Measurements from ENCODE around the gene TLR2. TPM values are rescaled to one million over a fixed set of nuclear protein-coding genes. Genes with fewer than 3 reads are reported as not detected.

Gene TLR2
- total and polyA plus RNA-seq, 2 donors (not counting 3 experiments of a cell fraction or from before 2014, with no cell fraction given) = 0.29 to 1.4 TPM

DNA sequence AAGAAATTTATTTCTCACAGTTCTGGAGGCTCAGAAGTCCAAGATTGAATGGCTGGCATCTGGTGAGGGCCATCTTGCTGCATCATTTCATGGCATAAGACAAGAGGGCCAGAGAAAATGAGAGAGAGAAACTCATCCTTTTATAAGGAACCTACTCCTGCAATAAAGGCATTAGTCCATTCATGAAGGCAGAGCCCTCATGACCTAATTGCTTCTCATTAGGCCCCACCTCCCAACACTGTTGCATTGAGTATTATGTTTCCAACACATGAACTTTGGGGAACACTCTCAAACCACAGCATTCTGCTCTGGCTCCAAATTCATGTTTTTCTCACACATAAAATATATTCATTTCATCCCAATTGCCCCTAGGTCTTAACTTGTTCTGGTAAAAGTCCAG lies 61.6 kb downstream of the TLR2 start:
- intact Hi-C loops (cut with micrococcal nuclease) = no loop called here

More for the DNA sequence above, 61.6 kb downstream of the TLR2 start:
- BruUV-seq (replicated peaks) = no TSS peak
- Histone ChIP-seq H4K20me1 (replicated peaks; ENCODE audit: control insufficient read depth, extremely low read depth, insufficient read depth, low read length) (no peaks in the 10 kb centered on the region), H2AFZ (ENCODE audit: low read depth, low read length) (no peak overlapping the region), H3K27me3 (ENCODE audit: control insufficient read depth in 2 of 2, insufficient read depth in 2 of 2, low read length in 2 of 2) (peaks cover 3 to 4% of the 10 kb centered on the region in 2 experiments), H3K36me3 (ENCODE audit: control insufficient read depth in 2 of 2, extremely low read depth in 1 of 2, insufficient read depth in 2 of 2, low read length in 2 of 2) (no peaks in the 10 kb centered on the region), H3K9me3 (replicated peaks; ENCODE audit: control insufficient read depth, insufficient read depth, low read length) (no peaks in the 10 kb centered on the region), H3K9me1 (replicated peaks; ENCODE audit: control insufficient read depth, extremely low read depth, insufficient read depth, low read length) (no peaks in the 10 kb centered on the region), H3K4me2 (ENCODE audit: insufficient read depth, low read length) (no peak overlapping the region), H3K4me3 (replicated peaks in 1 of 3; ENCODE audit: insufficient read depth in 1 of 3, low read depth in 1 of 3, low read length in 3 of 3) (no peak overlapping the region), H3K27ac (ENCODE audit: insufficient read depth, low read depth, low read length) (no peak overlapping the region), H3K79me2 (ENCODE audit: control insufficient read depth, insufficient read depth, low read length) (no peaks in the 10 kb centered on the region), H3K4me1 (ENCODE audit: control insufficient read depth, extremely low read depth, insufficient read depth, low read length) (no peaks in the 10 kb centered on the region), H3K9ac (replicated peaks; ENCODE audit: extremely low read depth, insufficient read depth, low read length) (no peak overlapping the region)
- TF ChIP-seq POLR2AphosphoS5 (IDR thresholded peaks at IDR 0.05; ENCODE audit: insufficient read depth, low read depth, low read length) = no peak
- TF ChIP-seq, protein P1, sequence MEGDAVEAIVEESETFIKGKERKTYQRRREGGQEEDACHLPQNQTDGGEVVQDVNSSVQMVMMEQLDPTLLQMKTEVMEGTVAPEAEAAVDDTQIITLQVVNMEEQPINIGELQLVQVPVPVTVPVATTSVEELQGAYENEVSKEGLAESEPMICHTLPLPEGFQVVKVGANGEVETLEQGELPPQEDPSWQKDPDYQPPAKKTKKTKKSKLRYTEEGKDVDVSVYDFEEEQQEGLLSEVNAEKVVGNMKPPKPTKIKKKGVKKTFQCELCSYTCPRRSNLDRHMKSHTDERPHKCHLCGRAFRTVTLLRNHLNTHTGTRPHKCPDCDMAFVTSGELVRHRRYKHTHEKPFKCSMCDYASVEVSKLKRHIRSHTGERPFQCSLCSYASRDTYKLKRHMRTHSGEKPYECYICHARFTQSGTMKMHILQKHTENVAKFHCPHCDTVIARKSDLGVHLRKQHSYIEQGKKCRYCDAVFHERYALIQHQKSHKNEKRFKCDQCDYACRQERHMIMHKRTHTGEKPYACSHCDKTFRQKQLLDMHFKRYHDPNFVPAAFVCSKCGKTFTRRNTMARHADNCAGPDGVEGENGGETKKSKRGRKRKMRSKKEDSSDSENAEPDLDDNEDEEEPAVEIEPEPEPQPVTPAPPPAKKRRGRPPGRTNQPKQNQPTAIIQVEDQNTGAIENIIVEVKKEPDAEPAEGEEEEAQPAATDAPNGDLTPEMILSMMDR (IDR thresholded peaks at IDR 0.05; ENCODE audit: extremely low read depth in 1 of 2, insufficient read depth in 1 of 2, low read depth in 1 of 2, low read length in 2 of 2) = no peak
- TF ChIP-seq GATA2 (IDR thresholded peaks at IDR 0.05; ENCODE audit: insufficient read depth, insufficient read length, low read depth, low read length) = no peak
- no peak for TF ChIP-seq JUN (IDR thresholded peaks at IDR 0.05; ENCODE audit: borderline replicate concordance, insufficient read depth, insufficient read length, low read depth)
- TF ChIP-seq MYC (IDR thresholded peaks at IDR 0.05; ENCODE audit: low read depth, low read length) = no peak
- no peak for TF ChIP-seq POLR2A (IDR thresholded peaks at IDR 0.05; ENCODE audit: low read depth, low read length)
- TF ChIP-seq, protein P2, sequence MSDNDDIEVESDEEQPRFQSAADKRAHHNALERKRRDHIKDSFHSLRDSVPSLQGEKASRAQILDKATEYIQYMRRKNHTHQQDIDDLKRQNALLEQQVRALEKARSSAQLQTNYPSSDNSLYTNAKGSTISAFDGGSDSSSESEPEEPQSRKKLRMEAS (IDR thresholded peaks at IDR 0.05; ENCODE audit: insufficient read depth, insufficient read length) = no peak
- TF ChIP-seq FOS (IDR thresholded peaks at IDR 0.05; ENCODE audit: borderline replicate concordance, insufficient read depth, low read length) = no peak
- no peak for TF ChIP-seq EZH2 (IDR thresholded peaks at IDR 0.05; ENCODE audit: borderline replicate concordance, low read depth, low read length, severe bottlenecking)
- dilution Hi-C loops (cut with MboI; ENCODE audit: extremely low pct_ligation_motif_present, low sequenced_read_pairs) = no loop called here
- ChIA-PET CTCF (no interaction called here), POLR2A (no interaction called here)
- FAIRE-seq (no peak), DNase-seq (ENCODE audit: low read depth, low spot score) (no peak)
